ENCODE measurements around the gene PARM1. TPM values are rescaled to one million over a fixed set of nuclear protein-coding genes. Genes with fewer than 3 reads are reported as not detected.

The PARM1 gene
- polyA plus RNA-seq, 3 donors: 0.06 to 0.54 (median 0.27) TPM

- Histone ChIP-seq H4K20me1 (ENCODE audit: insufficient read depth, low read length) (no peaks in the 10 kb centered on the region), H3K27ac (ENCODE audit: low read depth in 1 of 2, low read length in 2 of 2) (no peak overlapping the region), H3K79me2 (ENCODE audit: insufficient read depth, low read length) (no peaks in the 10 kb centered on the region), H3K36me3 (replicated peaks in 1 of 2; ENCODE audit: control insufficient read depth in 1 of 2, insufficient read depth in 2 of 2, low read length in 2 of 2) (no peaks in the 10 kb centered on the region), H2AFZ (ENCODE audit: insufficient read depth, low read depth, low read length, poor library complexity, severe bottlenecking) (no peak overlapping the region), H3K4me2 (replicated peaks; ENCODE audit: extremely low read depth, low read length, poor library complexity, severe bottlenecking) (no peak overlapping the region), H3K4me1 (ENCODE audit: control insufficient read depth in 1 of 2, insufficient read depth in 2 of 2, low read length in 2 of 2) (no peaks in the 10 kb centered on the region), H3K9ac (ENCODE audit: insufficient read depth, low read length, poor library complexity, severe bottlenecking) (no peak overlapping the region), H3K27me3 (ENCODE audit: control insufficient read depth in 2 of 2, insufficient read depth in 2 of 2, low read length in 2 of 2) (no peaks in the 10 kb centered on the region), H3K9me3 (replicated peaks in 1 of 2; ENCODE audit: control insufficient read depth in 1 of 2, insufficient read depth in 1 of 2, low read length in 2 of 2) (peaks cover 0 to 4% of the 10 kb centered on the region in 2 donors), H3K4me3 (replicated peaks in 1 of 3; ENCODE audit: low read depth in 2 of 3, low read length in 3 of 3) (no peak overlapping the region)
- H3K27ac Mint-ChIP-seq: no peak overlapping the region
- H3K27me3 Mint-ChIP-seq (ENCODE audit: low read depth in 3 of 3): peaks cover 3 to 5% (median 3%) of the 10 kb centered on the region in 3 donors
- H3K4me3 Mint-ChIP-seq: no peak overlapping the region
- WGBS (ENCODE audit: insufficient coverage): no CpG with 5 or more reads among the region's 2 CpGs
- H3K36me3 Mint-ChIP-seq: no peaks in the 10 kb centered on the region
- no peak for DNase-seq
- no peak for TF ChIP-seq CTCF (IDR thresholded peaks at IDR 0.05)
- intact Hi-C loops (cut with micrococcal nuclease): no loop called here
- H3K4me1 Mint-ChIP-seq: no peaks in the 10 kb centered on the region
- H3K9me3 Mint-ChIP-seq: peaks cover 6 to 20% (median 8%) of the 10 kb centered on the region in 7 donors
Measured at GRCh38 chr4:74961230-74961629, 28.3 kb downstream of the PARM1 start.

GRCh38 chr4:74962584-74962983 lies 29.7 kb downstream of the PARM1 start:
- H3K9ac ChIP-seq (ENCODE audit: insufficient read depth, low read length, poor library complexity, severe bottlenecking): no peak overlapping the region
- no peak overlapping the region for H3K27ac Mint-ChIP-seq
- H3K27ac ChIP-seq (ENCODE audit: low read depth in 1 of 2, low read length in 2 of 2): no peak overlapping the region
- no peak overlapping the region for H3K4me3 ChIP-seq (replicated peaks in 1 of 3; ENCODE audit: low read depth in 2 of 3, low read length in 3 of 3)
- peaks cover 6 to 20% (median 8%) of the 10 kb centered on the region in 7 donors for H3K9me3 Mint-ChIP-seq
- H3K4me1 ChIP-seq (ENCODE audit: control insufficient read depth in 1 of 2, insufficient read depth in 2 of 2, low read length in 2 of 2): no peaks in the 10 kb centered on the region
- H4K20me1 ChIP-seq (ENCODE audit: insufficient read depth, low read length): no peaks in the 10 kb centered on the region
- no peak for DNase-seq
- H3K4me2 ChIP-seq (replicated peaks; ENCODE audit: extremely low read depth, low read length, poor library complexity, severe bottlenecking): no peak overlapping the region
- H3K27me3 Mint-ChIP-seq (ENCODE audit: low read depth in 3 of 3): peaks cover 3 to 6% (median 5%) of the 10 kb centered on the region in 3 donors
- H3K4me1 Mint-ChIP-seq: no peaks in the 10 kb centered on the region
- H3K36me3 Mint-ChIP-seq: no peaks in the 10 kb centered on the region
- H3K27me3 ChIP-seq (ENCODE audit: control insufficient read depth in 2 of 2, insufficient read depth in 2 of 2, low read length in 2 of 2): no peaks in the 10 kb centered on the region
- no peaks in the 10 kb centered on the region for H3K79me2 ChIP-seq (ENCODE audit: insufficient read depth, low read length)
- H2AFZ ChIP-seq (ENCODE audit: insufficient read depth, low read depth, low read length, poor library complexity, severe bottlenecking): no peak overlapping the region
- TF ChIP-seq CTCF (IDR thresholded peaks at IDR 0.05): no peak
- peaks cover 0 to 4% of the 10 kb centered on the region in 2 donors for H3K9me3 ChIP-seq (replicated peaks in 1 of 2; ENCODE audit: control insufficient read depth in 1 of 2, insufficient read depth in 1 of 2, low read length in 2 of 2)
- no peaks in the 10 kb centered on the region for H3K36me3 ChIP-seq (replicated peaks in 1 of 2; ENCODE audit: control insufficient read depth in 1 of 2, insufficient read depth in 2 of 2, low read length in 2 of 2)
- no peak overlapping the region for H3K4me3 Mint-ChIP-seq
- intact Hi-C loops (cut with micrococcal nuclease): no loop called here
